Left renal pelvis (tissue), 4 donors: ENCODE data around the gene FHIT. TPM values are rescaled to one million over a fixed set of nuclear protein-coding genes. Genes with fewer than 3 reads are reported as not detected.

Experiments used
- DNase-seq, 4 donors: peaks; one replicate each; pipeline ENCODE4 v3.0.0-alpha.2; 2013; ENCODE audit warnings: low read depth in 4 of 4, low spot score in 3 of 4
- polyA plus RNA-seq, 4 donors: library from polyadenylated mRNA; unstranded; fragments of 120-200 nt; gene quantifications; one replicate each; pipeline ENCODE4 v1.2.1, GENCODE V29; 2013; ENCODE audit not compliant: insufficient read length in 4 of 4

The FHIT gene
- polyA plus RNA-seq, 4 donors, result 5.4 to 30.1 (median 23.5) TPM

DNA sequence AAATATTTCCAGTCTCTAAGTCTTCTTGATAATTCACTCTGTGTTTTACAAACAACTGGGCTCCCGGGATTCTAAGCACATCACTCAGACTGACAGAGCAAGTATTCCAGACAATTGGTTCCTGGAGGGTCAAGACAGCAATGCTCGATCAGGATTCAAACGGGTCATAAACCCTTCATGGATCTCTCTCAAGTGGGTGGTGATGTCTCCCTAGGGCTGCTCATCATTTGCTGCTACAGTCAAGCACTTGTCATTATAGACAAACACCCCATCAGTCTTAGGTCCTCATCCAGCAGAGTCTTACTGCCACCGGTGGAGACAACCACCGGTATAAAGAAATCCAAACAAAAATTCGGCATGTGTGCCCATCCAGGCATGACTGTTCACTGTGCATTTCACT lies 921.1 kb downstream of the FHIT start:
- no peak for DNase-seq

DNA sequence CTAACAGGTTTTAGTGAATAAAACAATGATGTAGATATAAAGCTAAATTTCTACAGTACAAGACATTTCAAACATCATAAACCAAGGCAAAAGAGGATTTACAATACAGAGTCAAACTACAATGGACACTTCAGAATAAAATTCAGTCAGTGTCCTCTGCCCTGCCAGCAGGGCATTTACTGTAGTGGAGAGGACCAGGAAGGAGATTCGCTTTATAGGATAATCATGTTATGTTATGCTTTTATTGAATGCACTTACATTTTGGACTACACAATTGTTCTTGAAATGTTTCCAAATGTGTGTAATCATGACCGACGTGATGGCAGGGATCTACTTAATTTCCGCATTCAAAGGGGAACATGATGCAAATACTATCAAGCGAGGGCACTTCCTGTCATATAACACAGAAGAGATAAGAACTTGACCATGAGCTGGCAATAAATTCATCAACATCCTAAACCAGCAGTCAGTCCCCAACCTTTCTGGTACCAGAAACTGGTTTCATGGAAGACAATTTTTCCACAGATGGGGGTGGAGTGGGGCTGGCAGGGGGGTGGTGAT lies 925.6 kb downstream of the FHIT start:
- no peak for DNase-seq

DNA sequence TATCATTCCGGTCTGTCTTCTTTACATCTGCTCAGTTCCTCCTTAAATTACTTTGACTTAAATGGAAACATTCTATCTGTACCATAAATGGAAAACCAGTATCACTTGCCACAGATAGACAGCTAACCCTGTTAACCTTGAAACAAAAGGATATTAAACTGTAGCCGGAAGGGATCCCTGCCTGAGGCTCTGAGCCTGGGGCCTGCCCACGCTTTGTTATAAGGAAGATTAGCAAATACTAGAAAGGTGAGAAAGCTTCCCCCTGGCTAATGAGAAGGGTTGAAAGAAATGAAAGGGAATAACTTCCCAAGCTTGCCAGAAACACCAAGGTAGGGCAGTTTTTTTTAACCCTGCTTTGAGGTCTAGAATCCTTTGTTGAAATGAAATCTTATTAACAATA lies 927.6 kb downstream of the FHIT start:
- DNase-seq, result no peak

DNA sequence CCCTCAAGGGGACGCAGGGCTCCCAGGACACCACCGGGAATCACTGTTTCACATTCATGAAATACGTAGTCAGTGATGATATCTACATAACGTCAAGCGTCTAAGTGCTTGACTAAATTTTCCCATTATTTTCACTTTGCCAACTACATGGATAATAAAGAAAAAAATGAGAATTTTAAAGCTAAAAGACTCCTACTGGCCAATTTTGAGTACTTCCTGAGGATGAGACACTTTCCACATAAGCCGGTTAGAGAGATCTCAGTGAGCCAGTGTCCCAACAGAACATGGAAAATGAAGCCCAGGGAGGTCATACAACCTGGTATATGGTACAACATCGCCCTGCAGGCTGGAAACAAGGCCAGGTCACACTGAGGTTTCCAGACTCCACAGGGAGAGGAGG lies 928.1 kb downstream of the FHIT start:
- DNase-seq, result no peak

DNA sequence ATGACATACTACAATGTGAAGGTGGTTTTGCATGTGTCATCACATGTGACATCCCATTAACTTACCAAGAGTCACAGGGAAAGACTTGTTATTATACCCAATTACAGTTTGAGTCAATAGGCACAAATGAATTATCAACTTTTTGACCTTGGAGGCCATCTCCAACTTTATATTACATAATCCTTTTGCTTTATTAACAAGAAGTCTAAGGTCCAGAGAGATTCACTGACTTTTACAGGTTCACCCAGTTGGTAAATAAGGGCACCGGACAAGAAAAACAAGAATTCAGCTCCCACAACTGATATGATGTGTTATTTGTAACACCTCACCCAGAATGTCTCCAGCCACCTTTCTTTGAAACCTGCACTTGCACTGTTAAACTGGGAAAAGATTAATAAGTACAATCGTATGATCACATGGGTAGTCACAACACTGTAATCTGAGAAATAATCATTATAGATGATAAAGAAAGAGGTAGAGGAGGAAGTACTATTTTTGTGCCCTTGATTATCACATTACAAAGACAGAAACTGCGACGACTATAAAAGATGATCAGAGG lies 928.9 kb downstream of the FHIT start:
- no peak for DNase-seq

DNA sequence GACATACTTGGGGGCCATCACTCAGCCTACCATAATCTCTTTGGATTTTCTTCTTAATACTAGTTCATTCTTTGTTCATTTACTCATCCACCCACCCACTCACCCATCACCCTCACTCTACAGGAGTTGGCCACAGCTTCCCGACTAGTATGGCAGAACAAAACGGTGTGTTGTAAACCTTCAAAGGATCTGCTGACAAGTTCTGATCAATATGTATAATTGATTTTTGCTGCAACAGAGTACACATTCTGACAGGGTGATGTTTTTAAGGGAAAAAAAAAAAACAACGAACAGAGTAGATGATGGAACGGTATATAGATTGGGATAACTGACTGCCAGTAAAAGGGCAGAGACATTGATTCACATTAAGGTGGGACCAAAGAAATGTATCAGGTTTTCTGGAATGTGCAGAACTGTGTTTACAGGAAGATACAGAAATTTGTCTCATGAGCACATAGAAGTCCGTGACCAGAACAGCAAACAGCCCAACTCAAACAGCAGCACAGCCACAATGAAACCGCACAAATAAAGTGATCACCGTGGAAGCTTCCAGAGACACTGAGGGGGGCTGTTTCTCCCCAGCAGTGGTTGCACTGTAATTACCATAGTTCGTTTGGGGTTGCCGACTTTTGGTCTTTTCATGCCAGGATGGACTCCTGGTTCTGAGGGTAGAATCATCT lies 931.9 kb downstream of the FHIT start:
- no peak for DNase-seq

DNA sequence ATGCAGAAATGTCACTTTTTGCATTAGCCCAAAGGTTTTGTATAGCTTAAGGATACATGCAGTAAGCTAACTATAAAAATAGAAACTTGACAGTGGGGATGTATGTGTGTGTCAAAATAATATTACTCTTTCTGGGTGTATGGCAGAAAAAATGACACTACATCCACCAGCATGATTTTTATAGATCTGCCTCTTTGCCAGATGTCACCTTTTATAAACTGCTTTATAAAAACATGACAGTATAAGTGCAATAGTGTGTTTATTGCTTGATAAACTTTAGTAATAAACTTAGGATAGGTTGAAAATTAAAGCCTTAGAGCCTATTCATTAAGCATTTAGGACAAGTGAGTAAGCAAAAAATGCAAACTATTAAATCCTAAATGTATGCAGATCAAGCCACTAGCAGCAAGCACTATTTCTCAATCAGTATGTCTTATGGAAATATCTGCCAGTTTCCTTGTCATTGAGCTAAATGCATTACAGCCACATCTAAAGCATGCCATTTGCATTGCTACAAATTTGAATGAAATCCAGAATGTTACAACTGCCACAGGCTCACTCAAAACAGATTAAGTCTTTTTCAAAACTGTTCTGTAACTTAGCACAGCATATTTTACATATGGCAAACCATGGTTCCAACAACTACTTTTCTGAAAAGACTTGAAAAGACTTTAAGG lies 935.0 kb downstream of the FHIT start:
- DNase-seq, result no peak

DNA sequence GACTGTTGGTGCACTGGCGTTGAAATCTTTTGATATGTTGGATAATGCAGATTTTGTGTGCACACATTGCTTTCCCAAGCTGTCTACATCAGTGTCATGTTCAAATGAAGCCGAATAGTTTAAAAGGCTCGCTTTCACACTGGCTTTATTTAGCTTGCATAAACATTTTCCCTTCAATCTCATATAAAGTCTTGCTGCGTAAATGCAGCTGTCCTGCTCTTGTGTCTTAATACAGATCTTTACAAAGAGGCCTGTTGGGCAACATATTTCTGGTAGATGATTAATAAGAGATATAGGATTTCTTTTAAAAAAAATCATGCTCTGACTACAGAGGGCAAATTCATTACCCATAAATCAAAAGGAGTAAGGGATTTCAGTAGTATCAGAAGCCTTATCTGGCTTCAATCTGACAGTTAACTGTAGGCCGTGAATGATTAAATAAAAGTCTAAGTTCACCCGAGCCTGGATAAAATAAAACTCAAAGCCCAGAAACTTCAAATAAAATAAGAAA lies 937.2 kb downstream of the FHIT start:
- no peak for DNase-seq

DNA sequence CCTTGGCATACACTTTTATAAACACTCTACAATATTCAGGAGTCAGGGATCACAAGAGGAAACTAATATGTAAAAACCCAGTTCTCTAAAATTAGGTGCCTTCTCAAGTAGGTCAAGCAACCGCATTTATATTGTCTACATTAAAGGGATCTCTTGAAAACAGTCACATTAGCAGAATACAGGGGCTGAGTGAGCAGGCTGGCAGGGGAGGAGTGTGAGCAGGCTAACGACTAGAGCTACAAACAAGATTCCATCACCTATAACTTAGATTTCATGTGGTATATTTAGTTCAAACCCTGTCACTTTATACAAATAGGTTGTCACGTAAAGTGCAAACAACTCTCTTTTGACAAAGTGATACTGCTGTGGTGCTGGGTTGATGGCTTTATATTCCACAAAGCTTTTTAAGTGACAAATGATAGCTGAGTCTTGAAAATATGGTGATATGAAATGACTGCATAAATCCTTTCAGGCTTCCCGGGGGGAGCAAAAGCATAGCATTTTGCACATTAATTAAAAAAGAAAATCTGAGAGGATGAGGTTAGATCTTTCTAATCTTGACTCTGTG lies 937.9 kb downstream of the FHIT start:
- DNase-seq, result no peak

DNA sequence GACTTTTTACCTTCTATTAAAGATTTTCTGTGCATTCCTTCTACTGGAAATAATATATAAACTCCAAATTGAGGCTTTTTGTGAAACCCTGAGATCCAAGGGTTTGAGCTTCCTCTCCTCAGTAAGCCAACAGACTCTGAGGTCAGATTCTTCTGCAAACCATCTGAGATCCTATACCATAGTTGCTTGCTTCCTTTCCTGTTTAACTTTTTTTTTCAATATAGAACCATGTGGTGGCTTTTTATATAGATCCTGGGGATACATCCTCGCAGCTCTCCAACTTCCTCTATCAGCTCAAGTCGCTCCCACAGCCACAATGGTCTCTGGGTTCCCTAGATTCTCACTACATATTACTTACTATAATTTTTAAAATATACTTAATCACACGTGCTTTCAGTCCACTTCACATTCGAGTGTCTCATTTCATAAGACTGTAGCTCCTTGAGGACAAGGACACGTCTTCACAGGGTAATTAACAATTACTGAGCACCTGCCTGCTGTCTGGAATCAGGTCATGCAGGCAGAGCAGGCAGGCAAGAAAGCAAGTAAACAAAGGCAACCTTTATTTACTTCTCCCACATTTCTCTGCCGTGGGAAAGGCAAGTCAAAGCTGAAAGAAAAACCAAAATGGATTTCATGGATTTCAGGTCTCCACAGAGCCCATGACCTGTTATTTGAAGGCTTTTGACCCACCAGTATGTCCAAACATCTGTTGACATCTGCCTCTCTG lies 941.5 kb downstream of the FHIT start:
- DNase-seq, result no peak

DNA sequence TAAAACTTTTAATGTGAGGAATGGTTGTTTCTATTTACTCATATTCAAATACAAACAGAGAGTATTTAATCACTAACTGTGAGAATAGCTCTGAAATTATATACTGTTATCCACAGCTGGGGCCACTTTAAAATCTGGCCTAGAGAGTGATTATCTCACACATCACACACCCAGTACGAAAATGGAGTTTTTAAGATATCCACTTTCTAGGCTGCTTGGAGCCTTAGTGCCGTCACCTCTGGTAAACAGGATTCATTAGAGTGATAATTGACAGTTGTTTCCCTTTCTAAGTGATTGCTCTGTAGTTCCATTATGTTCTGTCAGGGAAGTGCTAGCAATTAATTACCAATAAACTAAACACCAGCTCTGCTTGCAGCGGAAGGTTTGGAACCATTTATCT lies 942.4 kb downstream of the FHIT start:
- no peak for DNase-seq

DNA sequence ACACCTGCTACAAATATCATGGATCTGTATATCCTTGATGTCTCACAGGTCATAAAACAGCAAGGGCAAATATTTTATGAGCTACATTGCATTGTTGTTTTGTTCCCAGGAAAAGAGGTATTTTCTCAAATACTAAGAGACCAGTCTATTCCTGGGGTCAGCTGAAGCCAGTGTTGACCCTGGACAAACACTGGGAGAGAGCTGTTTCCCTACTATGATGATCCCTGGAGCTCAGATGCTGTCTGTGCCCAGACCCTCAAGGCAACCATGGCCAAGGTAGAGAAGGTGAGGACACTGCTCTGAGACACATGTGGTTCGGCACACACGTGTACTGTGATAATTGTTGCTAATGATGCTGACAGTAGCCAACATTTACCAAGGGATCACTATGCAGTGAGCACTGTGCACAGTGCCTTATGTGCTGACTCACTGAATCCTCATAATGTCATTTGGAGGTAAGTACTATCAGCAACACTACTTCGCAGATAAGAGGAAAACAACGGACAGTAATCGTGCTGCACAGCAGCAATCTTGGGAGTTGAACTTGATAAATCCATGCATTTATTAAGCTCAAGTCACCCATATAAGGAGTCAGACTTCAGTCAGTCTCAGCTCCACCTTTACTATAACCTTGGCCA lies 943.6 kb downstream of the FHIT start:
- DNase-seq, result no peak

DNA sequence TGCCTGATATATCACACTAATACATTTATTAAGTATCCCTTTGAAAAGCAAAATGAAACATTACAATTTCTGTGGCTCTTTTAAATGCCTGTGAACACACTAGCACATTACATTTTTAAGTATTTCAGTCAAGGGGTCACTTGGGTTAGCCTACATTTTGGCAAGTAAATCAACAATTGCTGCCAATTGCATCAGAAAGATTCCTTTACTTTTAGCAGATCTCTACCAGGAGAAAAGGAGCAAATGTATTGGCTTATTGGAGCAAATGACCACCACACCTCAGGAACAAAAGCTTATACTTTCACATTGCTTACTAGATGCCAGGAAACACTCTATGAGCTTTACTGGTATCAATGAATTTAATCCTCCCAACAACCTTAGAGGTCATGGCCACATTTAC lies 947.1 kb downstream of the FHIT start:
- no peak for DNase-seq

DNA sequence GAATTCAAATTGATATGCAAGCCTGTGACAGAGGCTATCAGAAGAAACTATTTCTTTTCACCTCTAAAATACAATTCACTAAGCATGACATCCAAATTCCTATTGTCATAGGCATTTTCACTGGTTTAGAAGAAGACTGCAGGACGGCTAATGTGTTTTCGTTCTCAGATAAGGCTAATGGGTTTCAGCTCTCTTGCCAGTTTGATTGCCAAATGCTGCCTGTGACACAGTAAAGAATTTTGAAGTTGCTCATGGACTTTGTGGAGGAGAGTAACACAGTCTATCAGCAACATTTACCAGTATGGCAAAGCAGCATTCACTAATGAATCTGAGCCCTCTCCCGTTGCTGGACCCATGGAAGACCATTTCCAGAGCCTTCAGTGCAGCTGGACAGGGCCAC lies 948.1 kb downstream of the FHIT start:
- no peak for DNase-seq

DNA sequence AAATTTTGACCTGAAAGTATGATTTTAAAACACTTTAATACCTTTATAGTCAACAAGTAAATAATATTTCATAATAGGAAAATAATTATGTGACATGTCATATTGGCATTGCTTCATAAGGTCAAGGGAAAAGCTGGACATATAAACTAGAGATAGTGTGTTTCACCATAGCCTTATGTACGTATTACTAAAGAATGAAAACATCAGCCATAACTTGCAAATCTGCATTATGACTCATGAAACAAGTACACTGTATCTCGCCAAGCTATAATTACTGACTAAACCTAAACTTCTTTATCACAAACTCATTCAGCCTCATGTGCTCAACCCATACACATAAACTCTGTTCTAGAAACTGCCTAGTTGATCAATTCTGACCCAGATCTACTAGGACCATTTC lies 950.1 kb downstream of the FHIT start:
- DNase-seq, result no peak

DNA sequence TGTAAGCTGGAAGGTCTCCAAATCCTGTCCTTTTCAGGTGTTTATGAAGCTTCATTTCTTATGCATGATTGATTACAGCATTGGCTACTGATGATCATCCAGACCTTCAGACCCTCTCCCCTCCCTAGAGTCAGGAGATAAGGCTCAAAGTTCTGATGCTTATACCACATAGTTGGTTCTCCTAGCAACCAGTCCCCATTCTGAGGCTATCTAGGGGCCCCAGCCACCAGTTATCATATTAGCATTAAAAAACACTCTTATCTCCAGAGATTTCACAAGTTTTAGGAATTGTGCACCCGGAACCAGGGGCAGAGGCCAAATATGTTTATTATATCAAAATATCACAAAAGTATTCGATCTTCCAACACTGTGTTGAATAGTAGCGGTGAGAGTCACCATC lies 953.1 kb downstream of the FHIT start:
- no peak for DNase-seq

DNA sequence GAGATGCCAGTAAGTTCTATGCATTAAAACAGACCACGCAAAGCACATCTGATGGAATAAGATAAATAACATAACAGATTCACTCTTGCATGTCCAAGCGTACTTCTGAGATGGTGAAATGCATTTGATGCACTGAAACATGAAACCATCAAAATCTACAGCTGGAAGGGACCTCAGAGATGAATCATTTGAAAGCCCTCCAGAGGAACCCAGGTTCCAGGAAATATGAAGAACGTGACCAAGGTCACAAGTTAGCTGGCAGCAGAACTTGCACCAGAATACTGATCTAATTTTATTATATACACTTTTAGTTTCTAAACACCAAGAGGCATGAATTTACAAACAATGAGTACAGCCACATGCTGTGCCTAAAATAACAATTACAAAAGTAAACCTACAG lies 957.1 kb downstream of the FHIT start:
- no peak for DNase-seq

DNA sequence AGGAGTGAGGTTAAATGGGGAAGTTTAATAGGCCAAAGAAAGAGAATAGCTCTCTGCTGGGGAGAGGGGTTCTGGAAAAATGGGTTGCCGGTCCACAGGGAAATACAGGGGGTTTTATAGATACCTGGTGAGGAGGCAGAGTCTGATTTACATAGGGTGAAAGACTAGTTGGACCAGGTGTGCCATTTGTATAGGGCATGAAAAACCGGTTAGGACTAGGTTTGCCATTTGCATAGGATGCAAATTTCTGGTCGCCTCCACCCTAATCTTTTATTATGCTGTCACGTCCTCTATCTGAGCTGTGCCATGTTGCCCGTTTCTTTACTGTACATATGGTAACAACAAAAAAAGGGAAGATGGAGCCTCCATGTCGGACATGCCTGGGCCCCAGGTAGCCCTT lies 960.1 kb downstream of the FHIT start:
- no peak for DNase-seq

DNA sequence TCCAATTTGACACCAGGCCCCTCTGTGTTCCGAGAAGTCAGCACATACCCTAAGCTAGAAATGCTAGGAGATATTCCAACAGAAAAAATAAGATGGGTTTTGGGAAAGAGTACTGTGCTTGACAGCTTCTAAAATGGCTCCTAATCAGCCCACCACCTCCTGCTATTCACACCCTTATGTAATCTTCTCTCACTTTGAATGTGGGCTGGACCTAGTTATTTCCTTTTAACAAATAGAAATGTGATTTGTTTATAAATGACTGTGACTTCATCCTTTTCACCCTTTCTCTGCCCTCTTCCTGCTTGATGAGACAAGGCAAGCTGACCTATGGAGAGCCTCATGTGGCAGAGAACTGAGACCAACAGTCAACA lies 961.1 kb downstream of the FHIT start:
- DNase-seq, result no peak

DNA sequence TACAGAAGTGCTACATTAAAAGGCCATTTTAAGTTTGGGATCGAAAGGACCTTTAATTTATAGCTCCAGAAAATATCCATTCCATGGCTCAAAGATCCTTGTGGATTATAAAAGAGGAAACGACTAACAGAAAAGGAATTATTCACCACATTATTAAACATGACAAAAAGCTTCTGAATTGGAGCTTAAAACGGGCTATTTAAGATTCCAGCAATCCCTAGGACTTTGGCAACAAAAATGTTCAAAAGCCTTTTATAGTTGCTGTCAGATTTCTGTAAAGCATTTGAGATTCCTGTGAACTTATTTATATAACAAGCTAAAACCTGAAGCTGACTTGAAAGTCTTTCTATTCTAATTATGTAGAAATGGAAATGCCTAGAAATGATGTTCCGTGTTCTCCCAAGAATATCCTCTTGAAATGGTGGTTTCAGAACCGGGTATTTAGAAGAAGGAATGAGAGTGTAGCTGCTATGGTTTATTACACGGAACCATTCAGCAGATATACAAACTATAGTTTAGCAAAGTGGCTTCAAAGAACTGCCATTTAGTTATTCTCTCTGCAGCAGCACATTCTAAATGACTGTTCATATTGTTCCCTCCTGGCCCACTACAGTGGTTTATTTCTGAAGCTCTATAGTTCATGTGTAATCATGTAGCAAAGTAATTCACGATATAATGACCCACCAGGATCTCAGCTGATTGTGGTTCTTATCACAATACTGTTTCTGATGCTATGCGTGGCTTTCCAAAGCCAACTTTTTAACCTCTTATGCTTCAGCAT lies 961.7 kb downstream of the FHIT start:
- no peak for DNase-seq
